Lower lobe of right lung (tissue), 2 donors: Measurements from ENCODE around the gene GSX1. TPM values are rescaled to one million over a fixed set of nuclear protein-coding genes. Genes with fewer than 3 reads are reported as not detected.

Experiments
- ATAC-seq, 2 donors: fragments of 200-7000 bp; cut with Tn5 transposase; one replicate each; pipeline ENCODE4 v1.9.1; 2020 to 2022; ENCODE audit warnings: mild to moderate bottlenecking in 2 of 2, moderate library complexity in 2 of 2
- DNase-seq: peaks from one replicate; pipeline ENCODE4 v3.0.0-alpha.2; 2020
- H3K27ac ChIP-seq: fragments of 200-600 bp; one replicate; pipeline ENCODE4 v1.8.0; 2022
- H3K27me3 ChIP-seq: fragments of 200-600 bp; one replicate; pipeline ENCODE4 v1.8.0; 2022; ENCODE audit warnings: low read depth
- H3K36me3 ChIP-seq: fragments of 200-600 bp; one replicate; pipeline ENCODE4 v1.8.0; 2022; ENCODE audit warnings: mild to moderate bottlenecking
- H3K4me1 ChIP-seq: fragments of 200-600 bp; one replicate; pipeline ENCODE4 v1.8.0; 2022
- H3K4me3 ChIP-seq: fragments of 200-600 bp; one replicate; pipeline ENCODE4 v1.8.0; 2022; ENCODE audit warnings: mild to moderate bottlenecking
- H3K9me3 ChIP-seq: fragments of 200-600 bp; one replicate; pipeline ENCODE4 v1.8.0; 2022
- intact Hi-C: fragments of 100-400 bp; cut with DNase I; formaldehyde crosslinking; loops from one replicate; pipeline ENCODE4 v1.11.0; 2022
- total RNA-seq: library from RNA; stranded (reverse); fragmentation: NEBNext Ultra II Directional; extraction: Animal tissue kit (Norgen Biotek cat#: 25700); gene quantifications from one replicate; pipeline ENCODE4 v1.2.1, GENCODE V29; 2021
- TF ChIP-seq, protein P1 (sequence below): fragments of 200-600 bp; IDR thresholded peaks from one replicate; pipeline ENCODE4 v1.8.0; 2022; ENCODE audit warnings: antibody characterized with exemption, mild to moderate bottlenecking
- donor health status: DM: no; HTN: yes; CAD: no; lungs with severe emphysema.

The GSX1 gene
- total RNA-seq, 1 donor from 2014 or later = not detected

DNA sequence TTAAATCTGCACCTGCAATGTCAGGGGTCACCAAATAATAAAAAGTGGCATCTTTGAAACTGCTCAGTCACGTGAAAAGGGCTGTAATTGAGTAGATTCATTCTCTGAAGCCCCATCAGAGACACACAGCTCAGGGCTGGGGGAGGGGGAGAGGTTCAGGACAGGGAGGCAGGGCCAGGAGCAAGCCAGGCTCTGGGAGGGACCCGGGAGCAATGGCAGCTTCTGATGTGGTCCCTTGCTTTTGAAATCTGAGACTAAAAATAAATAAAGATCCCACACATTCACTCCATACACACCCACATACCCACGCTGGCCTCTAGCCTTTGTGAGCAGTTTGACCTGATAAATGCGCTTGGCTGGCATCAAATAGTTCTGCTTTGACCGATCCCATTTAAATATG lies 32.8 kb downstream of the GSX1 start:
- Histone ChIP-seq H3K9me3 (no peaks in the 10 kb centered on the region), H3K27ac (no peak overlapping the region), H3K27me3 (peaks cover 89% of the 10 kb centered on the region), H3K4me1 (peaks cover 13% of the 10 kb centered on the region), H3K4me3 (no peak overlapping the region), H3K36me3 (no peaks in the 10 kb centered on the region)
- intact Hi-C loops = loop anchor here (10.0 kb wide), 1 partner anchor 450 kb away; no protein-coding TSS in a partner anchor
- DNase-seq (no peak), ATAC-seq (no peak)
- TF ChIP-seq, protein P1, sequence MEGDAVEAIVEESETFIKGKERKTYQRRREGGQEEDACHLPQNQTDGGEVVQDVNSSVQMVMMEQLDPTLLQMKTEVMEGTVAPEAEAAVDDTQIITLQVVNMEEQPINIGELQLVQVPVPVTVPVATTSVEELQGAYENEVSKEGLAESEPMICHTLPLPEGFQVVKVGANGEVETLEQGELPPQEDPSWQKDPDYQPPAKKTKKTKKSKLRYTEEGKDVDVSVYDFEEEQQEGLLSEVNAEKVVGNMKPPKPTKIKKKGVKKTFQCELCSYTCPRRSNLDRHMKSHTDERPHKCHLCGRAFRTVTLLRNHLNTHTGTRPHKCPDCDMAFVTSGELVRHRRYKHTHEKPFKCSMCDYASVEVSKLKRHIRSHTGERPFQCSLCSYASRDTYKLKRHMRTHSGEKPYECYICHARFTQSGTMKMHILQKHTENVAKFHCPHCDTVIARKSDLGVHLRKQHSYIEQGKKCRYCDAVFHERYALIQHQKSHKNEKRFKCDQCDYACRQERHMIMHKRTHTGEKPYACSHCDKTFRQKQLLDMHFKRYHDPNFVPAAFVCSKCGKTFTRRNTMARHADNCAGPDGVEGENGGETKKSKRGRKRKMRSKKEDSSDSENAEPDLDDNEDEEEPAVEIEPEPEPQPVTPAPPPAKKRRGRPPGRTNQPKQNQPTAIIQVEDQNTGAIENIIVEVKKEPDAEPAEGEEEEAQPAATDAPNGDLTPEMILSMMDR = no peak

DNA sequence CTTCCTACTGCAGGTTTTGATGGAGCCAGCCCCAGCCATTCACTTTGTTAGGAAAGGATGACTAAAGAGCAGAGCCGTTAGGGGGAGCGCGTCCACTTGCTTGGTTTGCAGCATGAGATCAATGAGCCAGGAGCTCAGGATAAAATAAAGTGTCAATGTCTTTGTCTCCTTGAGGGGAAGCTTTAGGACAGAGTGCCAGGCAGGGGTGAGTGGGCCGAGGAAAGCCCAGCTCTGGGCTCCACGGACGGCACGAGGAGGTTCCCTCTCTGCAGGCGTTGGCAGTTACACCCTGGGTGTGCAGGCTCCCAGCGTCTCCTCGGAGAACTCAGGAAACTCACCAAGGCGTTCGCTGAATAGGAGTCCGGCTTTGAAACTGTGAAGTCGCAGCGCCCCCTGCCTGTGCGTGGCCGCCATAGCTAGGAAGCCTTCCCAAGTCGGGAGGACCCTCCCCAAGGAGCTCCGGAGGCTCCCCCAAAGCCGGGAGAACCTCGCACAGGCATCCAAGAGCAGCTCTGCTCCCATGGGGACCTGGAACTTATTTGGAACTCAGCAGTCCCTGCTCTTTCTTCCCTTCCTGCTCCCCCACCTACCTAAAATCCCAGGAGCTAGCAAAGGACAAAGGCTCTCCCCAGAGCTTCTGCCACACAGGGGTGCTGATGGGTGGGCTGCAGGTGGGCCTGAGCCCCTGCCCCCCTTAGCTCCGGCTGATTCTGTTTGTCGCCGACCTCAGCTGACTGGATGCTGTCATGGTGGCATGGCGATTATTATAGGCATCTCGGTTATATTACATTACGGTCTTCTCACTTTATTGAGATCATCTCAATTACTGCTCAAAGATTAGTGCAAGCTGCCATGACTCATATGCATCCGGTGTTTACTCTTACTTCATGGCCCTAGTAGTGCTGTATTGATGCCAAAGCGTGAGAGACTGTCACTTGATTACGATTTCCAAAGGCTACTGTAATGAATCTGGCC lies 34.4 kb downstream of the GSX1 start:
- TF ChIP-seq, protein P1 = peak; percentile 95
- Histone ChIP-seq H3K4me3 (peak overlapping the region; percentile 21), H3K9me3 (no peaks in the 10 kb centered on the region), H3K36me3 (no peaks in the 10 kb centered on the region), H3K27me3 (peaks cover 81% of the 10 kb centered on the region), H3K27ac (no peak overlapping the region), H3K4me1 (peaks cover 16% of the 10 kb centered on the region)
- intact Hi-C loops = loop anchor here (10.0 kb wide), 1 partner anchor 452 kb away; no protein-coding TSS in a partner anchor
- peak; percentile 83 for DNase-seq
- peak; percentile 93 for ATAC-seq

DNA sequence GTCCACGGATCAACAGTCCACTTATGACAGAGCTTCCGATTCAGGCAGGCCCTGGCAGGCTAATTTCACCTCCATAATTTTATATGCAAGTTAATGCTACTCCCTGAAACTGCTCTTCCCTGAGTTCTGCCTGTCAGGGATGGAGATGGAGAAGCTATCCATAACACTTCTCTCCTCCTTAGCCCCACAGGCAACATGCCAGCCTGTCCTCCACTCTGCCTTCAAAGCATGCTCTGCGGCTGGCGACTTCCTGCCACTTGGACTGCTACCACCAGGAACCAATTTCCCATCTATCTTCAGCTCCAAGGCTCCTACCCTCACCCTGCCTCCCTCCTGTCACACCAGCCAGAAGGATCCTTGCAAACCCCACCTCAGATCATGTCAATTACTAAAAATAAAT lies 35.4 kb downstream of the GSX1 start:
- TF ChIP-seq, protein P1 = no peak
- ATAC-seq (no peak), DNase-seq (no peak)
- no peak overlapping the region for H3K27ac ChIP-seq
- H3K4me3 ChIP-seq = no peak overlapping the region
- intact Hi-C loops = loop anchor here (10.0 kb wide), 1 partner anchor 453 kb away; no protein-coding TSS in a partner anchor
- peaks cover 16% of the 10 kb centered on the region for H3K4me1 ChIP-seq
- no peaks in the 10 kb centered on the region for H3K9me3 ChIP-seq
- H3K36me3 ChIP-seq = no peaks in the 10 kb centered on the region
- peaks cover 78% of the 10 kb centered on the region for H3K27me3 ChIP-seq

DNA sequence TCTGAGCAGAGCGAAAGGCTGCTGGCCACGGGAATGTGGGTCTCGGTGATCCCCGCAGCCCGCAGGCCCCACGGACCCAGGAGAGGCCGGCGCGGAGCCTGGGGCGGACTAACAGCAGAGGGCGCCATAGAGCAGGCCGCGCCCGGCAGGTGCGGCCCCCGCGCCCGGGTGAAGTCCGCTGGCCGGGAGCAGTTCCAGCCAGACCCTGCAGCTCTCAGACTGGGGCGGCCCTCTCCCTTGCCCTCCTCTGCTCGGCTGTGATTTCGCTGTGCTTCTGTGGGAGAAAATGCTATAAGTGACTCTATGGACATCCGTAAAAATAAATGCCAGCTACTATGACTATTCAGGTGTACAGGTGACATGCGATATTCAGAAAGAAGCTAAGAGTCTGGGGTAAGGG lies 37.7 kb downstream of the GSX1 start:
- Histone ChIP-seq H3K36me3 (no peaks in the 10 kb centered on the region), H3K27ac (no peak overlapping the region), H3K9me3 (no peaks in the 10 kb centered on the region), H3K27me3 (peaks cover 57% of the 10 kb centered on the region), H3K4me1 (peaks cover 16% of the 10 kb centered on the region), H3K4me3 (peak overlapping the region; percentile 29)
- peak; percentile 84 to 94 for ATAC-seq
- intact Hi-C loops = loop anchor here (5.0 kb wide), 1 partner anchor 157 kb away; the partner anchor contains the start of gene URAD
- peak; percentile 71 for DNase-seq
- TF ChIP-seq, protein P1 = peak; percentile 92

DNA sequence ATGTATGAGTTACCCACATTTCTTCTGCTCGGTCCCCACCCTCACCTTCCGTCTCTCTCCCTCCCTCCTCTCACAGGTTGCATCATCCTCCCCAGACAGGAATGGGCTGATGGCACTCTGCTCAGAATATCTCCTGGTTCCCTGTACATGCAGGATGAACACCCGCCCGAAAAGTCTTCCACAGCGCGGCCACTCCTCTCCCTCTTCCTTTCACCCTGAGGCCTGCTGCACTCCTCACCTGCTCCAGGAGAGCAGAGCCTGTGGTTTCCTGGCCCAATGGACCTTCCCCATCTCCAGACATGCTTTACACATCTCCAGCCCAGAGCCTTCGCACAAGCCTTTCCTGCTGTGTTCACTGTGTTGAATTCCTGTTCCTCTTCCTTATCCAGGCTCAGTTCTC lies 40.9 kb downstream of the GSX1 start:
- Histone ChIP-seq H3K4me3 (no peak overlapping the region), H3K27me3 (peaks cover 31% of the 10 kb centered on the region), H3K9me3 (no peaks in the 10 kb centered on the region), H3K36me3 (no peaks in the 10 kb centered on the region), H3K27ac (no peak overlapping the region), H3K4me1 (peaks cover 7% of the 10 kb centered on the region)
- TF ChIP-seq, protein P1 = no peak
- intact Hi-C loops = loop anchor here (5.0 kb wide), 1 partner anchor 154 kb away; the partner anchor contains the start of gene URAD
- DNase-seq (no peak), ATAC-seq (no peak)
